Suprapubic skin (tissue), 4 donors: ENCODE data around the gene C14orf119.

Experiments used
- CTCF ChIP-seq, 2 donors: fragments of 200-600 bp in 1 of 2; fragments of 450-650 bp in 1 of 2; sonication (generic) in 1 of 2; IDR thresholded peaks; one replicate each; pipeline ENCODE4 v1.5.1; 2016 to 2019; ENCODE audit warnings: antibody characterized with exemption in 2 of 2, mild to moderate bottlenecking in 1 of 2, moderate library complexity in 1 of 2
- EP300 ChIP-seq: sonication (generic); formaldehyde crosslinking; IDR thresholded peaks from one replicate; pipeline ENCODE4 v1.6.1; 2017; ENCODE audit warnings: antibody characterized with exemption
- POLR2A ChIP-seq, 2 donors: fragments of 450-650 bp; IDR thresholded peaks; one replicate each; pipeline ENCODE4 v1.6.1; 2017; ENCODE audit warnings: antibody characterized with exemption in 2 of 2, mild to moderate bottlenecking in 2 of 2, moderate library complexity in 2 of 2
- POLR2AphosphoS5 ChIP-seq, 3 donors: sonication (generic); formaldehyde crosslinking; IDR thresholded peaks; one replicate each; pipeline ENCODE4 v1.6.1; 2017; ENCODE audit warnings: antibody characterized with exemption in 3 of 3

- TF ChIP-seq POLR2A (IDR thresholded peaks at IDR 0.05): no peak
- peak; percentile 88 to 94 for TF ChIP-seq CTCF (IDR thresholded peaks at IDR 0.05)
- TF ChIP-seq POLR2AphosphoS5 (IDR thresholded peaks at IDR 0.05): peak in 1 of 3 donors; percentile 30
- no peak for TF ChIP-seq EP300
These were observed 37.3 kb upstream of the C14orf119 start for GRCh38 chr14:23057757-23058653.
